K562 (cell line): ENCODE measurements around the gene RCC1. TPM values are rescaled to one million over a fixed set of nuclear protein-coding genes. Genes with fewer than 3 reads are reported as not detected.
A peak's percentile ranks its signal among the peaks of the same experiment; 100 is the strongest.

ENCODE experiments used
- BMI1 ChIP-seq: fragments of 150-350 bp; IDR thresholded peaks from 2 replicates; pipeline ENCODE4 v1.6.1; 2014; ENCODE audit warnings: low read length
- EP400 ChIP-seq: fragments of 450-650 bp; IDR thresholded peaks from 2 replicates; pipeline ENCODE4 v1.6.1; 2017; ENCODE audit warnings: antibody characterized with exemption, mild to moderate bottlenecking, moderate library complexity
- GATAD2A ChIP-seq: fragments of 450-650 bp; IDR thresholded peaks from 2 replicates; pipeline ENCODE4 v1.6.1; 2017
- HSF4 ChIP-seq: fragments of 250-450 bp; sonication (Bioruptor Pico); IDR thresholded peaks from 2 replicates; pipeline ENCODE4 v2.1.2; 2022; ENCODE audit warnings: mild to moderate bottlenecking, moderate library complexity, borderline replicate concordance
- KAT8 ChIP-seq: fragments of 450-650 bp; IDR thresholded peaks from 2 replicates; pipeline ENCODE4 v1.6.1; 2016; ENCODE audit warnings: low read depth, mild to moderate bottlenecking
- KDM2B ChIP-seq: fragments of 250-450 bp; sonication (Bioruptor Pico); IDR thresholded peaks from 2 replicates; pipeline ENCODE4 v1.8.0; 2021; ENCODE audit warnings: mild to moderate bottlenecking, moderate library complexity
- MAFK ChIP-seq: IDR thresholded peaks from 2 replicates; pipeline ENCODE4 v1.6.1; 2011; ENCODE audit warnings: low read length, improper control_type of control experiment
- MXD1 ChIP-seq: fragments of 250-450 bp; sonication (Bioruptor Pico); IDR thresholded peaks from 2 replicates; pipeline ENCODE4 v1.8.0; 2021; ENCODE audit warnings: borderline replicate concordance, mild to moderate bottlenecking, moderate library complexity; ENCODE audit not compliant: poor library complexity, severe bottlenecking
- NCOR1 ChIP-seq: fragments of 450-650 bp; IDR thresholded peaks from 2 replicates; pipeline ENCODE4 v1.6.1; 2016; ENCODE audit warnings: mild to moderate bottlenecking, moderate library complexity
- POLR2H ChIP-seq: IDR thresholded peaks from 2 replicates; pipeline ENCODE4 v1.6.1; 2016; ENCODE audit warnings: missing genetic modification characterization, low read depth, mild to moderate bottlenecking, control low read depth, missing compliant biosample characterization, moderate library complexity
- TFAM ChIP-seq: fragments of 250-450 bp; sonication (Bioruptor Pico); conservative IDR thresholded peaks from 2 replicates; pipeline ENCODE4 v1.5.0; 2021; ENCODE audit warnings: mild to moderate bottlenecking, moderate library complexity
- XRCC5 ChIP-seq: fragments of 200-400 bp; formaldehyde crosslinking; IDR thresholded peaks from 2 replicates; pipeline ENCODE4 v1.6.1; 2017; ENCODE audit warnings: low read depth, mild to moderate bottlenecking, low read length
- ZNF12 ChIP-seq: sonication (generic); formaldehyde crosslinking; IDR thresholded peaks from 2 replicates; pipeline ENCODE4 v1.4.0; 2020; ENCODE audit warnings: mild to moderate bottlenecking, missing genetic modification reagents
- ZNF274 ChIP-seq: IDR thresholded peaks from 2 replicates; pipeline ENCODE4 v1.6.1; 2011; ENCODE audit warnings: low read depth, mild to moderate bottlenecking, low read length, moderate library complexity, borderline replicate concordance
- ZNF277 ChIP-seq: fragments of 250-450 bp; sonication (Bioruptor Pico); IDR thresholded peaks from 2 replicates; pipeline ENCODE4 v1.8.0; 2022; ENCODE audit warnings: inconsistent platforms, mild to moderate bottlenecking, moderate library complexity, borderline replicate concordance
- ZNF282 ChIP-seq: sonication (generic); formaldehyde crosslinking; IDR thresholded peaks from 2 replicates; pipeline ENCODE4 v1.8.1; 2023; ENCODE audit warnings: missing genetic modification reagents
- ZNF57 ChIP-seq: fragments of 450-650 bp; formaldehyde crosslinking; IDR thresholded peaks from 2 replicates; pipeline ENCODE4 v1.4.0; 2020; ENCODE audit warnings: mild to moderate bottlenecking, moderate library complexity
- ZNF699 ChIP-seq: fragments of 250-450 bp; sonication (Bioruptor Pico); IDR thresholded peaks from 2 replicates; pipeline ENCODE4 v1.8.0; 2021; ENCODE audit warnings: mild to moderate bottlenecking, moderate library complexity; ENCODE audit not compliant: insufficient replicate concordance
- ZNF707 ChIP-seq: fragments of 250-450 bp; sonication (Bioruptor Pico); conservative IDR thresholded peaks from 2 replicates; pipeline ENCODE4 v1.8.0; 2022; ENCODE audit warnings: inconsistent platforms, mild to moderate bottlenecking, moderate library complexity
- polyA plus RNA-seq, 8 experiments: library from polyadenylated mRNA; depleted of rRNA in 4 of 8; stranded (reverse) in 5 of 8; unstranded in 3 of 8; fragments of >200 nt; fragmentation: Nextera tagmentation in 2 of 8; fragmentation: Illumina TruSeq in 1 of 8; extraction: Ambion mirVana in 2 of 8; extraction: Trizol in 1 of 8; gene quantifications; 2 replicates each; pipeline versions ENCODE4 v1.2.1 to v1.2.3, GENCODE V29; 2011 to 2014; ENCODE audit warnings: inconsistent platforms in 1 of 8, missing spikeins in 1 of 8
- total RNA-seq, 7 experiments: library from RNA; depleted of rRNA in 6 of 7; stranded (reverse); fragments of >200 nt in 6 of 7; fragmentation: Illumina TruSeq in 2 of 7; extraction: Trizol in 2 of 7; gene quantifications; 2 replicates each; pipeline versions ENCODE4 v1.2.1 to v1.2.3, GENCODE V29; 2011 to 2021; ENCODE audit warnings: low replicate concordance in 1 of 7
- TF ChIP-seq, protein P1 (sequence below): fragments of 250-450 bp; sonication (Bioruptor Pico); IDR thresholded peaks from 2 replicates; pipeline ENCODE4 v1.8.0; 2022; ENCODE audit warnings: moderate library complexity, mild to moderate bottlenecking, inconsistent platforms
- TF ChIP-seq, protein P2 (sequence below): fragments of 250-450 bp; sonication (Bioruptor Pico); IDR thresholded peaks from 2 replicates; pipeline ENCODE4 v1.5.0; 2021; ENCODE audit warnings: mild to moderate bottlenecking, moderate library complexity
- TF ChIP-seq, protein P3 (sequence below): fragments of 250-450 bp; sonication (Bioruptor Pico); IDR thresholded peaks from 2 replicates; pipeline ENCODE4 v1.4.0; 2020

The RCC1 gene
- total and polyA plus RNA-seq, 9 of the 15 experiments (the other 6 are each of a cell fraction or from before 2014, with no cell fraction given): 16.4 to 202 (median 107) TPM

GRCh38 chr1:28512058-28512611 is 6.3 kb downstream of the RCC1 start (continued):
- TF ChIP-seq XRCC5 (peak; percentile 88; the same call in 1 of the 2 replicates), ZNF277 (CRISPR knock-in tag) (no peak), BMI1 (no peak), ZNF12 (CRISPR knock-in tag) (no peak), KAT8 (no peak), ZNF707 (no peak), KDM2B (no peak), ZNF57 (no peak), ZNF282 (CRISPR knock-in tag) (no peak), NCOR1 (peak; percentile 21; the same call in 1 of the 2 replicates), POLR2H (tag) (peak; percentile 60), MXD1 (CRISPR knock-in tag) (no peak), TFAM (CRISPR knock-in tag) (no peak), ZNF699 (no peak), MAFK (no peak), ZNF274 (no peak), GATAD2A (no peak), HSF4 (no peak), EP400 (no peak)
- TF ChIP-seq, protein P1, sequence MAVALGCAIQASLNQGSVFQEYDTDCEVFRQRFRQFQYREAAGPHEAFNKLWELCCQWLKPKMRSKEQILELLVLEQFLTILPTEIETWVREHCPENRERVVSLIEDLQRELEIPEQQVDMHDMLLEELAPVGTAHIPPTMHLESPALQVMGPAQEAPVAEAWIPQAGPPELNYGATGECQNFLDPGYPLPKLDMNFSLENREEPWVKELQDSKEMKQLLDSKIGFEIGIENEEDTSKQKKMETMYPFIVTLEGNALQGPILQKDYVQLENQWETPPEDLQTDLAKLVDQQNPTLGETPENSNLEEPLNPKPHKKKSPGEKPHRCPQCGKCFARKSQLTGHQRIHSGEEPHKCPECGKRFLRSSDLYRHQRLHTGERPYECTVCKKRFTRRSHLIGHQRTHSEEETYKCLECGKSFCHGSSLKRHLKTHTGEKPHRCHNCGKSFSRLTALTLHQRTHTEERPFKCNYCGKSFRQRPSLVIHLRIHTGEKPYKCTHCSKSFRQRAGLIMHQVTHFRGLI (CRISPR knock-in tag): no peak
- TF ChIP-seq, protein P2, sequence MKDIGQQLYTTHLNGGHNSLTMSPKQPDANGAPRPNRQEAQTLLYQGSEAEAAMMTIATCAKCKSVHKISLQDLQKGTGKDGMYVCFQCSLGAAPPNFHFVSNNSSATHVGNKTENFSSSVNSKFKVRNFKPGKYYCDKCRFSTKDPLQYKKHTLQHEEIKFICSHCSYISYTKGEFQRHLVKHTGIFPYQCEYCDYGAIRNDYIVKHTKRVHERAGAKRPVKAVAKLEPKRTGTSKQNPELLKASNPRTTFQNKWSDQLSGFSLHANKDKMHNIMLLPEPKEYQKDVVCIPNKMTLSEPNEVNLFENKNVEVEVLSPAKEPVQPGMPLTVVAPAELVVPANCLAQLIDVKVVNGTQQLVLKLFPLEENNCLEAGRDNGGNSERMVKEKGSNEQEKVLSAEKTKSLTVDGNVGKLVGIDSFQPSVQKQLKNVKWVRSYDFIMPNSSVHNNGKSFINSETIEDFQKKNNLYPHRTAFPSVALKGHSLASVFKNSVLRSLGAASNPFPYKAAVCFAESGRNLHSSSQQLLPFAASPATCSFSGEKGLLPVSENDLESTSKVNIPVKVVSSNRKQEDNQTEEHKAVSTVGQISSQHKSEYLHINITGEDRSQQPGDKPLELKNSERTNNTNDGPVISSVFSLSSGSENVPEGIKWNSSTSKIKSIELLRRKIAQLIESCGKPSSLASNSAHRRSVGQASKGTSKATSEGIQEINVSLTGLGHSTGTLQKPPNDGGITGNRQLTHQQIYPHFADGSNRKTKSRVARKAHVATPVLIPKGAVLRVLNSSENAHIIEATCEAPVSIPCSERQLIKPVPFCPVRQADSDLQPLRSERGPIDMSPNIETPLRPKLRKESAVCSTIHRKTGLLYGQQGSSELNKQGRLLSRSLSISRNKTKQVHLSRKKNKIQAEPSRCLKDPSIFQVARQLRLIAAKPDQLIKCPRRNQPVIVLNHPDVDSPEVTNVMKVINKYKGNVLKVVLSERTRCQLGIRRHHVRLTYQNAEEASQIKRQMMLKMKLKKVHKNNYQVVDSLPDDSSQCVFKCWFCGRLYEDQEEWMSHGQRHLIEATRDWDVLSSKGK: no peak
- TF ChIP-seq, protein P3, sequence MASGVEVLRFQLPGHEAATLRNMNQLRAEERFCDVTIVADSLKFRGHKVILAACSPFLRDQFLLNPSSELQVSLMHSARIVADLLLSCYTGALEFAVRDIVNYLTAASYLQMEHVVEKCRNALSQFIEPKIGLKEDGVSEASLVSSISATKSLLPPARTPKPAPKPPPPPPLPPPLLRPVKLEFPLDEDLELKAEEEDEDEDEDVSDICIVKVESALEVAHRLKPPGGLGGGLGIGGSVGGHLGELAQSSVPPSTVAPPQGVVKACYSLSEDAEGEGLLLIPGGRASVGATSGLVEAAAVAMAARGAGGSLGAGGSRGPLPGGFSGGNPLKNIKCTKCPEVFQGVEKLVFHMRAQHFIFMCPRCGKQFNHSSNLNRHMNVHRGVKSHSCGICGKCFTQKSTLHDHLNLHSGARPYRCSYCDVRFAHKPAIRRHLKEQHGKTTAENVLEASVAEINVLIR (CRISPR knock-in tag): no peak
